Suprapubic skin (tissue), 3 donors: ENCODE measurements around the gene DCTN3.

Source experiments
- EP300 ChIP-seq: sonication (generic); formaldehyde crosslinking; IDR thresholded peaks from one replicate; pipeline ENCODE4 v1.6.1; 2017; ENCODE audit warnings: antibody characterized with exemption
- TF ChIP-seq, protein P1 (sequence below), 2 donors: fragments of 200-600 bp in 1 of 2; fragments of 450-650 bp in 1 of 2; sonication (generic) in 1 of 2; IDR thresholded peaks; one replicate each; pipeline ENCODE4 v1.5.1; 2016 to 2019; ENCODE audit warnings: antibody characterized with exemption in 2 of 2, mild to moderate bottlenecking in 1 of 2, moderate library complexity in 1 of 2

DNA sequence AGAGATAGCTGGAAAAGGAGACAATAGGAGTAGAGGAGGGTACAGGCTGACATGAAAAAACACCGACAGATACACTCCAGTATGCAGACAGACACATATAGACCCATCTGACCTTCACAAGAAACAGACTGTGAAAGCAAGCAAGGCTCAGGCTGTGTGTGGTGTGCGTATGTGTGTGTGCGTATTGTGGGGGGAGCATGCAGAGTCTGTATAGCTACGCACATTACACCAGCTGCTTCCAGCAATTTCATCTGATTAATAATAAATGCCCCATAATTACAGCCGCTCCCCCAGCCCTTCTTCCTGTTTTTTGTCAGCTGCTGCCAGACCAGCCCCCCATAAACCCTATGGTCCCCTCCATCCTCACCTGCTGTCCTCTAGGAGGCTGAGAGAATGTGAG lies 37.5 kb downstream of the DCTN3 start:
- TF ChIP-seq, protein P1, sequence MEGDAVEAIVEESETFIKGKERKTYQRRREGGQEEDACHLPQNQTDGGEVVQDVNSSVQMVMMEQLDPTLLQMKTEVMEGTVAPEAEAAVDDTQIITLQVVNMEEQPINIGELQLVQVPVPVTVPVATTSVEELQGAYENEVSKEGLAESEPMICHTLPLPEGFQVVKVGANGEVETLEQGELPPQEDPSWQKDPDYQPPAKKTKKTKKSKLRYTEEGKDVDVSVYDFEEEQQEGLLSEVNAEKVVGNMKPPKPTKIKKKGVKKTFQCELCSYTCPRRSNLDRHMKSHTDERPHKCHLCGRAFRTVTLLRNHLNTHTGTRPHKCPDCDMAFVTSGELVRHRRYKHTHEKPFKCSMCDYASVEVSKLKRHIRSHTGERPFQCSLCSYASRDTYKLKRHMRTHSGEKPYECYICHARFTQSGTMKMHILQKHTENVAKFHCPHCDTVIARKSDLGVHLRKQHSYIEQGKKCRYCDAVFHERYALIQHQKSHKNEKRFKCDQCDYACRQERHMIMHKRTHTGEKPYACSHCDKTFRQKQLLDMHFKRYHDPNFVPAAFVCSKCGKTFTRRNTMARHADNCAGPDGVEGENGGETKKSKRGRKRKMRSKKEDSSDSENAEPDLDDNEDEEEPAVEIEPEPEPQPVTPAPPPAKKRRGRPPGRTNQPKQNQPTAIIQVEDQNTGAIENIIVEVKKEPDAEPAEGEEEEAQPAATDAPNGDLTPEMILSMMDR (IDR thresholded peaks at IDR 0.05), result no peak
- TF ChIP-seq EP300, result no peak
